Endothelial cell of umbilical vein (primary cell): Measurements from ENCODE around the gene LIX1. TPM values are rescaled to one million over a fixed set of nuclear protein-coding genes. Genes with fewer than 3 reads are reported as not detected.
A peak's percentile ranks its signal among the peaks of the same experiment; 100 is the strongest.

ENCODE experiments used
- BruUV-seq: library from RNA; stranded (reverse); fragments of 400-500 nt; replicated peaks from 2 replicates; lab custom pipeline; 2021; lab: Mats Ljungman, UMichigan
- CTCF ChIA-PET: fragments of 300-600, 350-600 bp; sonication (Branson Sonifier 250); formaldehyde crosslinking; loops from one replicate; lab custom pipeline; 2021; ENCODE audit warnings: antibody characterized with exemption, inconsistent platforms; lab: Charles Lee
- POLR2A ChIA-PET: fragments of 300-600, 350-600 bp; sonication (Branson Sonifier 250); formaldehyde crosslinking; loops from one replicate; lab custom pipeline; 2021; ENCODE audit warnings: antibody characterized with exemption, inconsistent platforms; lab: Charles Lee
- DNase-seq: peaks from one replicate; pipeline ENCODE4 v3.0.0-alpha.2; 2011; ENCODE audit warnings: low read depth, low spot score
- FAIRE-seq: peaks from 2 replicates; lab custom pipeline; 2011; peaks lifted over from hg19 to GRCh38; lab: Jason Lieb, UNC
- H2AFZ ChIP-seq: 2 replicates; pipeline ENCODE4 v1.6.0; 2012; ENCODE audit warnings: low read depth, low read length, control low read depth, inconsistent platforms
- H3K27ac ChIP-seq: 2 replicates; pipeline ENCODE4 v1.5.1; 2011; ENCODE audit warnings: low read depth, mild to moderate bottlenecking, control low read depth, low read length, moderate library complexity; ENCODE audit not compliant: insufficient read depth
- H3K27me3 ChIP-seq, 2 experiments: 2 replicates each; pipeline versions ENCODE4 v1.6.0 to v1.6.1; 2011; ENCODE audit warnings: low read length in 2 of 2, mixed read lengths in 1 of 2; ENCODE audit not compliant: control insufficient read depth in 2 of 2, insufficient read depth in 2 of 2
- H3K36me3 ChIP-seq, 2 experiments: 2 replicates in 1 of 2; 3 replicates in 1 of 2; pipeline ENCODE4 v1.5.1; 2011; ENCODE audit warnings: low read length in 2 of 2, mild to moderate bottlenecking in 1 of 2, moderate library complexity in 1 of 2; ENCODE audit not compliant: control insufficient read depth in 2 of 2, insufficient read depth in 2 of 2; ENCODE audit errors: extremely low read depth in 1 of 2
- H3K4me1 ChIP-seq: 3 replicates; pipeline ENCODE4 v1.5.1; 2011; ENCODE audit warnings: mild to moderate bottlenecking, low read length; ENCODE audit not compliant: control insufficient read depth, insufficient read depth; ENCODE audit errors: extremely low read depth
- H3K4me2 ChIP-seq: 2 replicates; pipeline ENCODE4 v1.6.1; 2011; ENCODE audit warnings: low read length, control low read depth, mixed read lengths; ENCODE audit not compliant: insufficient read depth
- H3K4me3 ChIP-seq, 3 experiments: fragments of 200-600 bp in 1 of 3; sonication (generic), shearing (Covaris generic) in 1 of 3; replicated peaks in 1 of 3; 2 replicates each; pipeline ENCODE4 v1.5.1; 2011 to 2016; ENCODE audit warnings: control low read depth in 3 of 3, low read length in 3 of 3, mild to moderate bottlenecking in 2 of 3, inconsistent platforms in 1 of 3, low read depth in 1 of 3, moderate library complexity in 1 of 3; ENCODE audit not compliant: insufficient read depth in 1 of 3
- H3K79me2 ChIP-seq: 2 replicates; pipeline ENCODE4 v1.6.0; 2012; ENCODE audit warnings: low read length, inconsistent platforms; ENCODE audit not compliant: control insufficient read depth, insufficient read depth
- H3K9ac ChIP-seq: replicated peaks from 2 replicates; pipeline ENCODE3; 2011; ENCODE audit warnings: low read length, control low read depth; ENCODE audit not compliant: insufficient read depth; ENCODE audit errors: extremely low read depth
- H3K9me1 ChIP-seq: replicated peaks from 3 replicates; pipeline ENCODE4 v1.6.0; 2011; ENCODE audit warnings: mild to moderate bottlenecking, low read length; ENCODE audit not compliant: control insufficient read depth, insufficient read depth; ENCODE audit errors: extremely low read depth
- H3K9me3 ChIP-seq: replicated peaks from 2 replicates; pipeline ENCODE4 v1.5.1; 2012; ENCODE audit warnings: low read length, inconsistent platforms; ENCODE audit not compliant: control insufficient read depth, insufficient read depth
- H4K20me1 ChIP-seq: replicated peaks from 2 replicates; pipeline ENCODE3; 2011; ENCODE audit warnings: mild to moderate bottlenecking, low read length; ENCODE audit not compliant: control insufficient read depth, insufficient read depth; ENCODE audit errors: extremely low read depth
- CTCF ChIP-seq, 2 donors: IDR thresholded peaks; 1 replicate in 1 of 2; 2 replicates in 1 of 2; pipeline ENCODE4 v1.5.1; 2011; ENCODE audit warnings: low read length in 2 of 2, mild to moderate bottlenecking in 2 of 2, moderate library complexity in 2 of 2, control low read depth in 1 of 2, inconsistent platforms in 1 of 2, low read depth in 1 of 2; ENCODE audit not compliant: insufficient read depth in 1 of 2; ENCODE audit errors: extremely low read depth in 1 of 2
- EZH2 ChIP-seq: IDR thresholded peaks from 2 replicates; pipeline ENCODE4 v1.6.1; 2012; ENCODE audit warnings: borderline replicate concordance, low read depth, mild to moderate bottlenecking, moderate library complexity, low read length, inconsistent platforms; ENCODE audit not compliant: severe bottlenecking
- FOS ChIP-seq: IDR thresholded peaks from 2 replicates; pipeline ENCODE4 v1.6.1; 2011; ENCODE audit warnings: mild to moderate bottlenecking, low read length, moderate library complexity, borderline replicate concordance; ENCODE audit not compliant: insufficient read depth
- JUN ChIP-seq: IDR thresholded peaks from 2 replicates; pipeline ENCODE4 v1.6.1; 2011; ENCODE audit warnings: borderline replicate concordance, low read depth; ENCODE audit not compliant: insufficient read length, insufficient read depth
- MAX ChIP-seq: IDR thresholded peaks from 2 replicates; pipeline ENCODE4 v1.6.1; 2011; ENCODE audit not compliant: insufficient read depth, insufficient read length
- MYC ChIP-seq: IDR thresholded peaks from one replicate; pipeline ENCODE4 v1.6.1; 2011; ENCODE audit warnings: mild to moderate bottlenecking, low read depth, low read length
- POLR2AphosphoS5 ChIP-seq: IDR thresholded peaks from 2 replicates; pipeline ENCODE4 v1.6.1; 2012; ENCODE audit warnings: low read depth, mild to moderate bottlenecking, control low read depth, low read length, moderate library complexity; ENCODE audit not compliant: insufficient read depth
- dilution Hi-C: fragments of 300-500 bp; cut with MboI; formaldehyde crosslinking; loops from one replicate; pipeline ENCODE4 v1.15.0; 2019; ENCODE audit warnings: low sequenced_read_pairs; ENCODE audit not compliant: extremely low pct_ligation_motif_present
- intact Hi-C: fragments of 100-400 bp; cut with micrococcal nuclease; formaldehyde crosslinking; loops from one replicate; pipeline ENCODE4 v1.10.0; 2022
- polyA plus RNA-seq, 4 experiments: library from polyadenylated mRNA; depleted of rRNA in 3 of 4; stranded (reverse) in 3 of 4; unstranded in 1 of 4; fragments of >200 nt; gene quantifications; 2 replicates each; pipeline versions ENCODE4 v1.2.1 to v1.2.3, GENCODE V29; 2011 to 2012; ENCODE audit warnings: missing spikeins in 1 of 4
- total RNA-seq: library from RNA; stranded (reverse); gene quantifications from 2 replicates; pipeline ENCODE4 v1.2.3, GENCODE V29; 2021

The LIX1 gene
- total and polyA plus RNA-seq, 2 donors (not counting 3 experiments of a cell fraction or from before 2014, with no cell fraction given): not detected

GRCh38 chr5:97182571-97183099, 40.2 kb upstream of the LIX1 start:
- TSS peak; percentile 80 for BruUV-seq
- Histone ChIP-seq H3K79me2 (peaks cover 25% of the 10 kb centered on the region), H3K9me3 (no peaks in the 10 kb centered on the region), H3K27ac (peak overlapping the region; percentile 85), H3K4me3 (peak overlapping the region; percentile 83 to 97 (median 91)), H3K4me2 (peak overlapping the region; percentile 94), H3K27me3 (no peaks in the 10 kb centered on the region), H3K9ac (peak overlapping the region; percentile 85), H3K36me3 (peaks cover 7 to 9% of the 10 kb centered on the region in 2 experiments), H4K20me1 (no peaks in the 10 kb centered on the region), H2AFZ (peak overlapping the region; percentile 74), H3K4me1 (peaks cover 15% of the 10 kb centered on the region), H3K9me1 (no peaks in the 10 kb centered on the region)
- POLR2A ChIA-PET: interaction anchor here (0.6 to 0.8 kb wide), 2 partner anchors 55 to 1361 kb away, joined by 3 read pairs; no protein-coding TSS in a partner anchor
- CTCF ChIA-PET: interaction anchor here (0.9 to 2.2 kb wide), 4 partner anchors 48 to 1614 kb away, joined by 4 to 8 read pairs (median 5); no protein-coding TSS in a partner anchor
- FAIRE-seq (peak; percentile 62), DNase-seq (no peak)
- TF ChIP-seq MYC: no peak
- no peak for TF ChIP-seq FOS
- dilution Hi-C loops (no loop called here), intact Hi-C loops (loop anchor here (1.0 to 10.0 kb wide), 6 partner anchors 305 to 1852 kb away; partner anchors contain the start of genes ERAP2 and RGMB)

- Histone ChIP-seq H3K9ac (peak overlapping the region; percentile 85), H3K79me2 (peaks cover 25% of the 10 kb centered on the region), H3K4me3 (peak overlapping the region; percentile 83 to 97 (median 91)), H3K27ac (peak overlapping the region; percentile 85), H3K27me3 (no peaks in the 10 kb centered on the region), H4K20me1 (no peaks in the 10 kb centered on the region), H3K36me3 (peaks cover 11 to 13% of the 10 kb centered on the region in 2 experiments), H3K4me1 (peaks cover 15% of the 10 kb centered on the region), H3K9me3 (no peaks in the 10 kb centered on the region), H3K4me2 (peak overlapping the region; percentile 94), H3K9me1 (no peaks in the 10 kb centered on the region), H2AFZ (no peak overlapping the region)
- no TSS peak for BruUV-seq
- intact Hi-C loops: loop anchor here (2.0 to 10.0 kb wide), 5 partner anchors 305 to 1853 kb away; partner anchors contain the start of gene ERAP2
- ChIA-PET POLR2A (interaction anchor here (0.8 kb wide), 1 partner anchor 54 kb away, joined by 3 read pairs; no protein-coding TSS in a partner anchor), CTCF (interaction anchor here (0.9 to 2.2 kb wide), 4 partner anchors 49 to 1614 kb away, joined by 4 to 8 read pairs (median 5); no protein-coding TSS in a partner anchor)
- TF ChIP-seq MAX (no peak), POLR2AphosphoS5 (no peak), EZH2 (no peak), CTCF (IDR thresholded peaks at IDR 0.05; ENCODE audit: extremely low read depth in 1 of 2, insufficient read depth in 1 of 2, low read depth in 1 of 2, low read length in 2 of 2) (no peak), FOS (peak; percentile 14), JUN (no peak)
- DNase-seq: peak; percentile 2
- dilution Hi-C loops: no loop called here
- no peak for FAIRE-seq
Observed at GRCh38 chr5:97181856-97182545, 39.6 kb upstream of the LIX1 start.
